GM23248 (cell line): ENCODE results near the gene ARV1.

Experiments
- EZH2 ChIP-seq: fragments of 200-600 bp; sonication (generic); IDR thresholded peaks from 2 replicates; pipeline ENCODE4 v1.6.1; 2018; ENCODE audit warnings: antibody characterized with exemption, mild to moderate bottlenecking; ENCODE audit not compliant: insufficient read depth, poor library complexity, severe bottlenecking
- EZH2phosphoT487 ChIP-seq: fragments of 200-600 bp; sonication (generic); IDR thresholded peaks from 2 replicates; pipeline ENCODE4 v1.6.1; 2018; ENCODE audit warnings: antibody characterized with exemption, moderate library complexity, mild to moderate bottlenecking, low read depth; ENCODE audit not compliant: insufficient read depth

- no peak for TF ChIP-seq EZH2phosphoT487
- TF ChIP-seq EZH2, result peak; percentile 54
Measured at GRCh38 chr1:231040800-231041718, 62.2 kb downstream of the ARV1 start.
